HUES64 (cell line): ENCODE measurements around the gene CNIH4. TPM values are rescaled to one million over a fixed set of nuclear protein-coding genes. Genes with fewer than 3 reads are reported as not detected.
"Not testable (repeated sequence)": the region's sequence is repeated elsewhere in the genome, so short reads cannot be mapped to it uniquely, and the experiment has no call there.

ENCODE experiments used
- H3K27ac ChIP-seq: 2 replicates; pipeline ENCODE4 v1.7.0; 2013; ENCODE audit warnings: low read depth, low read length, inconsistent platforms
- H3K27me3 ChIP-seq: 2 replicates; pipeline ENCODE4 v1.6.1; 2013; ENCODE audit warnings: mild to moderate bottlenecking, low read length; ENCODE audit not compliant: insufficient read depth
- H3K36me3 ChIP-seq: 2 replicates; pipeline ENCODE4 v1.6.1; 2013; ENCODE audit warnings: mild to moderate bottlenecking, low read length; ENCODE audit not compliant: insufficient read depth
- H3K4me1 ChIP-seq: 2 replicates; pipeline ENCODE4 v1.6.1; 2013; ENCODE audit warnings: mild to moderate bottlenecking, low read length, moderate library complexity; ENCODE audit not compliant: insufficient read depth
- H3K4me3 ChIP-seq: 2 replicates; pipeline ENCODE4 v1.5.1; 2013; ENCODE audit warnings: mild to moderate bottlenecking, low read length, moderate library complexity
- H3K9ac ChIP-seq: 2 replicates; pipeline ENCODE4 v1.6.1; 2013; ENCODE audit warnings: mild to moderate bottlenecking, low read depth, low read length
- H3K9me3 ChIP-seq: 2 replicates; pipeline ENCODE4 v1.6.1; 2013; ENCODE audit warnings: low read depth, low read length; ENCODE audit not compliant: insufficient read depth
- WGBS: fragments of 150-250, 120-280 bp; methylation state at CpG from one replicate; pipeline ENCODE4 v1.1.7; 2013; ENCODE audit warnings: missing lambda C conversion rate; 5-methylcytosine and 5-hydroxymethylcytosine counted together
- polyA plus RNA-seq, 2 experiments: library from polyadenylated mRNA; stranded (reverse); fragments of 50-300 nt; gene quantifications; one replicate each; pipeline ENCODE4 v1.2.3, GENCODE V29; 2013

The CNIH4 gene
- 83.0 TPM for polyA plus RNA-seq (2013, experiment 1 of 2)
- polyA plus RNA-seq (2013, experiment 2 of 2) = 83.4 TPM

- Histone ChIP-seq H3K27ac (peak within 1 kb of the TSS; percentile 38), H3K9ac (peak within 1 kb of the TSS; percentile 80), H3K4me1 (peaks cover 6% of the 10 kb centered on the region; the same call in 1 of the 2 replicates), H3K4me3 (peak within 1 kb of the TSS; percentile 98), H3K36me3 (peaks cover 16% of the 10 kb centered on the region; the same call in 1 of the 2 replicates), H3K27me3 (no peaks in the 10 kb centered on the region), H3K9me3 (peaks cover 3% of the 10 kb centered on the region; the same call in 1 of the 2 replicates)
- under 1% methylated on average over 78 of the region's 78 CpGs for WGBS
These were observed at the start of gene CNIH4 for GRCh38 chr1:224356685-224357625. CNIH4 (plus strand) TSS chr1:224356879; CDS start chr1:224356925, 46 bp downstream.

DNA sequence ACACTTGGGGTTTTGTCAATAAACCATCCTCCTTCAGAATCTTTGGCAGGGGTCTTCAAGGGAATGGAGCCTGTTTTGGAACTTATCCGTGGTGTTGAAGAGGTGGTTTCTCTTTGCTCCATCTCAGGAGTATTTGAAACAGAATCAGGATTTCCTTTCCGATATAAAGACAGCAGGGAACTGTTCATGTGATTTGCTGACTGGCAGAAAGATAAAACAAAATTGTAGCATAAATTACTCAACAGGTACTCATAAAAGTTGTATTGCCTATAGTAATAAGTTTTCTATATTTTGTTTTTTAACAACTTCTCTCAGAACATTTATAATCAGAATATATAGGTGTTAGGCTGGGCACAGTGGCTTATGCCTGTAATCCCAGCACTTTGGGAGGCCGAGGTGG, 48.6 kb upstream of the CNIH4 start:
- Histone ChIP-seq H3K36me3 (peaks cover 85% of the 10 kb centered on the region), H3K4me1 (no peaks in the 10 kb centered on the region), H3K4me3 (no peak overlapping the region), H3K9me3 (no peaks in the 10 kb centered on the region), H3K27me3 (no peaks in the 10 kb centered on the region), H3K27ac (no peak overlapping the region), H3K9ac (no peak overlapping the region)
- 96% methylated on average over 3 of the region's 3 CpGs for WGBS

DNA sequence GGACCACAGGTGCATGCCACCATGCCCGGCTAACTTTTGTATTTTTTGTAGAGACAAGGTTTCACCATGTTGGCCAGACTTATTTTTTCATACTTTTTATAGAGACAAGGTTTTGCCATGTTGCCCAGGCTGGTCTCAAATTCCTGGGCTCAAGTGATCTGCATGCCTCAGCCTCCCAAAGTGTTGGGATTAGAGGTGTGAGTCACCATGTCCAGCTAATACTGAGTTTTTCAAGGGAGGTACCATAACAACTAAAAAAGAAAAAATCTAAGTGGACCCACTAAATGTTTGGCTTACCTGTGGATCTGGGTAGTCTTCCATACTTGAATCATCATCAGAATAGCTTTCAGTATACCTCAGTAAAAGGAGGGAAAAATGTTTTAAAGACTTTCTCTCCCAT, 45.2 kb upstream of the CNIH4 start:
- not testable (repeated sequence) for H3K4me3 ChIP-seq, H3K9me3 ChIP-seq, H3K4me1 ChIP-seq, H3K27ac ChIP-seq, H3K27me3 ChIP-seq, H3K9ac ChIP-seq
- WGBS = 100% methylated on average over 1 of the region's 1 CpG
- peaks cover 87% of the 10 kb centered on the region for H3K36me3 ChIP-seq

GRCh38 chr1:224312025-224312424, 44.7 kb upstream of the CNIH4 start:
- no peak overlapping the region for H3K9ac ChIP-seq
- no peak overlapping the region for H3K4me3 ChIP-seq
- no CpG with 5 or more reads among the region's 2 CpGs for WGBS
- no peaks in the 10 kb centered on the region for H3K9me3 ChIP-seq
- no peak overlapping the region for H3K27ac ChIP-seq
- no peaks in the 10 kb centered on the region for H3K4me1 ChIP-seq
- H3K27me3 ChIP-seq = no peaks in the 10 kb centered on the region
- peaks cover 86% of the 10 kb centered on the region for H3K36me3 ChIP-seq

- Histone ChIP-seq H3K9me3 (no peaks in the 10 kb centered on the region), H3K4me1 (no peaks in the 10 kb centered on the region), H3K9ac (no peak overlapping the region), H3K36me3 (peaks cover 57% of the 10 kb centered on the region), H3K27me3 (no peaks in the 10 kb centered on the region), H3K27ac (no peak overlapping the region), H3K4me3 (no peak overlapping the region)
- WGBS = 97% methylated on average over 4 of the region's 4 CpGs
These were observed 39.2 kb upstream of the CNIH4 start for GRCh38 chr1:224317383-224318045.

GRCh38 chr1:224321706-224322105, 35.0 kb upstream of the CNIH4 start:
- Histone ChIP-seq H3K4me1 (no peaks in the 10 kb centered on the region), H3K27me3 (no peaks in the 10 kb centered on the region), H3K9ac (no peak overlapping the region), H3K27ac (no peak overlapping the region), H3K36me3 (peaks cover 38% of the 10 kb centered on the region), H3K9me3 (no peaks in the 10 kb centered on the region), H3K4me3 (no peak overlapping the region)
- WGBS = 80% methylated on average over 1 of the region's 2 CpGs

DNA sequence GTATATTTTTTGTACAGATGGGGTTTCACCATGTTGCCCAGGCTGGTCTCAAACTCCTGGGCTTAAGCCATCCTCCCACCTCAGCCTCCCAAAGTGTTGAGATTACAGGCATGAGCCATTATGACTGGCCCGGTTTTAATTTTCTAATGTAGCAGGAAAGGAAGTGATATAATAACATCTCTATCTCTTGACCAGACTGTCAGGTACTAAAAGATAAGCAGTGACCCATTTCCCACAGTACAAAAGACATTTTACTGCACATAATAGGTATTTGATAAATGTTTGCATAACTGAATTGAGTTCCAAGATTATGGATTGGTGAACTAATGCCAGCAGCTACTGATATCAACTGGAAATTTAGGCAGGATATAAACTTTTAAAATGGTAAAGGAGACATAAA, 30.7 kb upstream of the CNIH4 start:
- Histone ChIP-seq H3K27me3 (no peaks in the 10 kb centered on the region), H3K27ac (no peak overlapping the region), H3K36me3 (peaks cover 34% of the 10 kb centered on the region), H3K9ac (no peak overlapping the region), H3K4me3 (no peak overlapping the region), H3K9me3 (no peaks in the 10 kb centered on the region), H3K4me1 (peaks cover 7% of the 10 kb centered on the region; the same call in 1 of the 2 replicates)
- 100% methylated on average over 1 of the region's 1 CpG for WGBS

DNA sequence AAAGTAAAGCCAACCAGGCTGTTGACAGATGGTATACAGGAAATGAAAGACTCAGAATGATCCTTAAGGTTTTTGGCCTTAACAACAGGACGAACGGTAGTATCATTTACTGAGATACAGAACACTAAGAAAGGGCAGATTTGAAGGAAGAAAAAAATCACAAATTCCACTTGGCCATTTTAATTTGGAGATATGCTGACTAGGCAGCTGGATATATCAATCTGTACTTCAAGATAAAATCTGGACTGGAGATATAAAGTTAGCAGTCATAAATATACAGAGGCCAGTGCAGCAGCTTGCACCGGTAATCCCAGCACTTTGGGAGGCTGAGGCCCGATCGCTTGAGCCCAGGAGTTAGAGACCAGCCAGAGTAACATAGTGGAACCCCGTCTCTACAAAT, 28.0 kb upstream of the CNIH4 start:
- WGBS = 95% methylated on average over 5 of the region's 6 CpGs
- Histone ChIP-seq H3K9ac (no peak overlapping the region), H3K4me3 (peak overlapping the region; percentile 98), H3K4me1 (peaks cover 7% of the 10 kb centered on the region; the same call in 1 of the 2 replicates), H3K36me3 (peaks cover 24% of the 10 kb centered on the region), H3K27ac (no peak overlapping the region), H3K27me3 (no peaks in the 10 kb centered on the region), H3K9me3 (no peaks in the 10 kb centered on the region)

GRCh38 chr1:224329484-224329841, 27.2 kb upstream of the CNIH4 start:
- peak overlapping the region; percentile 97 for H3K27ac ChIP-seq
- peak overlapping the region; percentile 98 for H3K9ac ChIP-seq
- H3K4me3 ChIP-seq = peak overlapping the region; percentile 98
- H3K9me3 ChIP-seq = no peaks in the 10 kb centered on the region
- 3% methylated on average over 7 of the region's 7 CpGs for WGBS
- H3K4me1 ChIP-seq = peaks cover 7% of the 10 kb centered on the region; the same call in 1 of the 2 replicates
- peaks cover 23% of the 10 kb centered on the region for H3K36me3 ChIP-seq
- no peaks in the 10 kb centered on the region for H3K27me3 ChIP-seq

DNA sequence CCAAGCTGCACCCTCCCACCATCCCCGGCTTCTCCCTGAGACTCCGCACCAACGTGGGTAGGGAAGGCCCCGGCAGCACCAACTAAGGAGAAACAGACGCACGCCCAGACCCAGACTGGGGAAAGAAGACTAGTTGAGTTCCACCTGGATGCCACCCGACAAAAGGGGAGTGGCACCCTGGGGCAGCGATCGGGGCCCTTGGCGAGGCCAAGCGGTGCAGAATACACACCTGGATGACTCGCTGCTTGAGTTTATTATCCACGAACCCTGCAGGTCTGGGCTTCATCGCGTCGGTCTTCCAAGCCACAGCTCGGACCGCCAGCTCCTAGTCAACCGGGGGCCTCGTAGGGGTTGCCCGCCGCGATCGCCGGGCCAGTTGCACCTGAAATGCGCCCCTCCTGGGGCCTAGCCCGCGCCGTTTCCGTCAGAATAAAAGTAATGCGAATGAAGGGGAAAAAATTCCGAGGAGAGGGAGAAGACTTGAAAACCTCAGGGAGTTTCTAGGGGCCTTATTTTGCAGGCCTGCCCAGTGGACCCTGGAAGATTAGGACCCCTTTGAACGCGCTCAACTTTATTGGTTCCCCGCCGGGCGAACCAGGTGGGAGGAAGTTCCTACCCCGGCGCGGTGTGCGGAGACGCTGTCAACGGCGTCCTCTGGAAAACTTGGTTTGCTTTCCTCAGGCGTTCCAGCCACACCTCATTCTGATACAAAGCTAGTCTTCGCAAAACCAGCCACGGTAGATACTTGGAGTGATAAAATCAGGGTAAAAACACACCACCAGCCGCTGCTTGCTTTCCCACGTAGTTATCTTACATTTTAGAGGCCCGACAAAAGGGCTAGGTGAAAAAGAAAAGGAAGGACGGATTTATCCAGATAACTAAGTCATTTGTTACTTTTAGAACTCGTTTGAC, 26.6 kb upstream of the CNIH4 start, which contains the start of gene NVL:
Gene NVL, minus strand, starts transcription at position 331 of the 912 bp plus-strand sequence. Its CDS starts 45 bp downstream, at position 286.
- Histone ChIP-seq H3K9me3 (no peaks in the 10 kb centered on the region), H3K27me3 (no peaks in the 10 kb centered on the region), H3K4me3 (peak within 1 kb of the TSS; percentile 98), H3K36me3 (peaks cover 19% of the 10 kb centered on the region), H3K4me1 (peaks cover 7% of the 10 kb centered on the region; the same call in 1 of the 2 replicates), H3K27ac (peak within 1 kb of the TSS; percentile 97), H3K9ac (peak within 1 kb of the TSS; percentile 98)
- WGBS = under 1% methylated on average over 51 of the region's 52 CpGs
